ENCODE results near the gene ALKBH7. TPM values are rescaled to one million over a fixed set of nuclear protein-coding genes. Genes with fewer than 3 reads are reported as not detected.

ALKBH7 gene
- total RNA-seq, 1 donor from 2014 or later = 79.1 TPM

GRCh38 chr19:6423499-6424194 lies 51.1 kb downstream of the ALKBH7 start:
- TF ChIP-seq, protein P1, sequence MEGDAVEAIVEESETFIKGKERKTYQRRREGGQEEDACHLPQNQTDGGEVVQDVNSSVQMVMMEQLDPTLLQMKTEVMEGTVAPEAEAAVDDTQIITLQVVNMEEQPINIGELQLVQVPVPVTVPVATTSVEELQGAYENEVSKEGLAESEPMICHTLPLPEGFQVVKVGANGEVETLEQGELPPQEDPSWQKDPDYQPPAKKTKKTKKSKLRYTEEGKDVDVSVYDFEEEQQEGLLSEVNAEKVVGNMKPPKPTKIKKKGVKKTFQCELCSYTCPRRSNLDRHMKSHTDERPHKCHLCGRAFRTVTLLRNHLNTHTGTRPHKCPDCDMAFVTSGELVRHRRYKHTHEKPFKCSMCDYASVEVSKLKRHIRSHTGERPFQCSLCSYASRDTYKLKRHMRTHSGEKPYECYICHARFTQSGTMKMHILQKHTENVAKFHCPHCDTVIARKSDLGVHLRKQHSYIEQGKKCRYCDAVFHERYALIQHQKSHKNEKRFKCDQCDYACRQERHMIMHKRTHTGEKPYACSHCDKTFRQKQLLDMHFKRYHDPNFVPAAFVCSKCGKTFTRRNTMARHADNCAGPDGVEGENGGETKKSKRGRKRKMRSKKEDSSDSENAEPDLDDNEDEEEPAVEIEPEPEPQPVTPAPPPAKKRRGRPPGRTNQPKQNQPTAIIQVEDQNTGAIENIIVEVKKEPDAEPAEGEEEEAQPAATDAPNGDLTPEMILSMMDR (IDR thresholded peaks at IDR 0.05; ENCODE audit: unreplicated experiment) = no peak
- Mint-ChIP-seq H3K9me3 (ENCODE audit: low read depth) (no peaks in the 10 kb centered on the region), H3K4me3 (ENCODE audit: low read depth) (peak overlapping the region; percentile 88), H3K27ac (peak overlapping the region; percentile 90), H3K27me3 (no peaks in the 10 kb centered on the region), H3K4me1 (ENCODE audit: low read depth) (peaks cover 11% of the 10 kb centered on the region), H3K36me3 (ENCODE audit: insufficient read depth) (peaks cover 7% of the 10 kb centered on the region)
- DNase-seq (ENCODE audit: low spot score, unreplicated experiment) = no peak

DNA sequence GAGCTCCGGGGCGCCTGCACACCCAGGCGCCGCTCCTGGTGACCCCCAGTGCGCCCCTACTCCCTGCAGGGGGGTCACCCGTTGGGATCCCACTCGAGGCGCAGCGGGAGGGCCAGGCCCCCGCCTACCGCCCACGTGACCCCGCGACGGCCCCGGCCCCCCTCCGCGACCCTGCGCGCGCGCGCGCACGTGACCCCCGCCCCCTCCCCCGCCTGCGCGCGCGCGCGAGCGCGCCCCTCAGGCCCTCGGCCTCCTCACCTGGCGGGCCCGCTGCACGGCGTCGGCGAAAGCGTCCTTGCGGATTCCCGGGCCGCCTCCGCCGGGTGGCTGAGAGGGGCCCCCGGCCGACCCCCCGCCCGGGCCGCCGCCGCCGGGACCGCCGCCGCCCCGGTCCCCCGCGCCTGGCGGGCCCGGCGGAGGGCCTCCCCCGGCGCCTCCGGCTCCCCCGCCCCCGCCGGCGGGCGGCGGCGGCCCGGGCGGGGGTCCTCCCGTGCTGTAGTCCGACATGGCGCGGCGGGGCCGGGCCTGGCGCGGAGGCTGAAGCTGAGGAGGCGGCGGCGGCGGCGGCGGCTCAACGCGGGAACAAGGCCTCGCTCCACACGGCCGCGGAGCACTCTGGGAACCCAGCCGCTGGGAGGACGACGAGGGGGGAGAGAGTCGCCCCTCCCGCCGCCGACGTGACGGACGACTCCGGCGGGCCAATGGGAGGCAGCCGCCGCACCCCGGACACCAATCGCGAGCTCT lies 51.8 kb downstream of the ALKBH7 start, which contains the start of gene KHSRP:
KHSRP (minus strand) TSS at position 617 of the 744 bp plus-strand sequence; CDS start at position 507, 110 bp downstream.
- Mint-ChIP-seq H3K4me3 (ENCODE audit: low read depth) (peak within 1 kb of the TSS; percentile 88), H3K9me3 (ENCODE audit: low read depth) (no peaks in the 10 kb centered on the region), H3K36me3 (ENCODE audit: insufficient read depth) (peaks cover 7% of the 10 kb centered on the region), H3K27me3 (no peaks in the 10 kb centered on the region), H3K4me1 (ENCODE audit: low read depth) (peaks cover 11% of the 10 kb centered on the region), H3K27ac (peak within 1 kb of the TSS; percentile 90)
- TF ChIP-seq, protein P1 (IDR thresholded peaks at IDR 0.05; ENCODE audit: unreplicated experiment) = no peak
- DNase-seq (ENCODE audit: low spot score, unreplicated experiment) = no peak

Small RNAs within 50 kb of the gene (microRNA-seq; reads per million reads assigned to microRNA genes)
- gene MIR3940 (ENCODE audit: borderline number of aligned reads, unreplicated experiment) = 21.5 reads per million, percentile 31 among the genes with 10 or more reads in this experiment
- not detected for gene MIR6790 (ENCODE audit: borderline number of aligned reads, unreplicated experiment)
- not detected for gene MIR6885 (ENCODE audit: borderline number of aligned reads, unreplicated experiment)

Other genes with a start within 250 kb of the ALKBH7 start
- gene ACSBG2, start 237.1 kb upstream of the ALKBH7 start, total RNA-seq = not detected in 2 replicates
- gene MLLT1, start 92.8 kb upstream of the ALKBH7 start, total RNA-seq = 93.6 and 106 TPM in 2 replicates
- not detected in 2 replicates for gene ACER1, start 39.2 kb upstream of the ALKBH7 start, total RNA-seq
- gene CLPP, start 11.3 kb upstream of the ALKBH7 start, total RNA-seq = 58.0 and 61.3 TPM in 2 replicates
- 4.3 TPM in 2 replicates for gene PSPN, start 3.1 kb downstream of the ALKBH7 start, total RNA-seq
- gene GTF2F1, start 20.4 kb downstream of the ALKBH7 start, total RNA-seq = 75.1 and 77.8 TPM in 2 replicates
- gene KHSRP, start 52.0 kb downstream of the ALKBH7 start, total RNA-seq = 419 and 436 TPM in 2 replicates
- gene SLC25A41, start 61.0 kb downstream of the ALKBH7 start, total RNA-seq = 1.4 and 1.5 TPM in 2 replicates
- gene SLC25A23, start 87.0 kb downstream of the ALKBH7 start, total RNA-seq = 75.2 and 76.2 TPM in 2 replicates
- gene CRB3, start 91.5 kb downstream of the ALKBH7 start, total RNA-seq = 63.0 and 71.2 TPM in 2 replicates
- 0.47 and 0.67 TPM in 2 replicates for gene DENND1C, start 109.0 kb downstream of the ALKBH7 start, total RNA-seq
- 41.7 and 43.4 TPM in 2 replicates for gene TUBB4A, start 129.5 kb downstream of the ALKBH7 start, total RNA-seq
- gene TNFSF9, start 158.2 kb downstream of the ALKBH7 start, total RNA-seq = 0.53 TPM in 1 of 2 replicates, not detected in the other
- not detected in 2 replicates for gene CD70, start 218.4 kb downstream of the ALKBH7 start, total RNA-seq

All from progenitor cell of endocrine pancreas (in vitro differentiated cells).